SU-DHL-6 (cell line): ENCODE measurements around the gene KLF11.

Experiments used
- EZH2phosphoT487 ChIP-seq: fragments of 200-600 bp; sonication (generic), shearing (Covaris generic); conservative IDR thresholded peaks from 2 replicates; pipeline ENCODE4 v1.6.1; 2018; ENCODE audit warnings: mild to moderate bottlenecking, antibody characterized with exemption, low read length, moderate library complexity, mixed read lengths
- TF ChIP-seq, protein P1 (sequence below): fragments of 200-600 bp; sonication (generic); IDR thresholded peaks from one replicate; pipeline ENCODE4 v1.5.1; 2017; ENCODE audit warnings: antibody characterized with exemption, mild to moderate bottlenecking, low read length, moderate library complexity; ENCODE audit not compliant: insufficient read depth, poor library complexity, severe bottlenecking

DNA sequence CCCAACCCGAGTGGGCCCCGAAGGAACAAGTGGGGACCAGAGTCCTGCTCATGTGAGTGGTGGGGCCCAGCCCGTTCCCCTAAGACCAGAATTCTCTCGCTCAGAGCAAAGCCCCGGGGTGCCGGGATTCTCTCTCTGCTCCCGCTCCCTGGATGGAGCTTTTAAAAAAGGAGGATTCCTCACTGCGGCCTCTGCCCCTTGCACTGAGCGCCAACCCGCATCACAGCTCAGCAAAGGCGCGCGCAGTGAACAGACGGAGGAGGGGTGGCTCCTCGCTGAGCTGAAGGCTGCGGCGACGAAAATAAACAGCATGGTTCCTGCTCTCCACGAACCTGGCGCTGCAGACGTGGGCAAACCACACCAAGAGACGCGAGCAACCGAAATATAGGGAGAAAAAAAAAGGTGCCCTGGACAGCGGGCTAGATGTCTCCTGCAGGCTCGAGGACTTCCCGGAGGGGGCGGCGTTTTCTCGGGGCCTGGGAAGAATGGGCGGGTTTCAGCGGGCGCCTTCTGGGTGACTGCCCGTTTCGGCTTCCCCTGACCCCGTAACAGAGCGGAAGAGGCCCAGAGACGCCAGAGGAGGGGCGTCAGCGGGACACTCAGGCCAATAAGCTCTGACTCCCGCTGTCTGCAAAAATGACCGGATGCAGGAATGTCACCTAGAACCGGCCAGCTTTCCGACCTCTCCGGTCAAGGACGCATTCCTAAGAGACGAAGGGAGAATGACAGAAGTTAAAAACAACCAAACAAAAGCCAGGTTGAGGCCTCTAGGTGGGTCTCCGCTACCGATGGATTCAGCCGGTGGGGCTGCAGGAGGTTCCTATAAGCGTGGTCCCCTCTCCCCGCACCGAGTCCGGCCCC, 819 bp upstream of the KLF11 start:
- TF ChIP-seq, protein P1, sequence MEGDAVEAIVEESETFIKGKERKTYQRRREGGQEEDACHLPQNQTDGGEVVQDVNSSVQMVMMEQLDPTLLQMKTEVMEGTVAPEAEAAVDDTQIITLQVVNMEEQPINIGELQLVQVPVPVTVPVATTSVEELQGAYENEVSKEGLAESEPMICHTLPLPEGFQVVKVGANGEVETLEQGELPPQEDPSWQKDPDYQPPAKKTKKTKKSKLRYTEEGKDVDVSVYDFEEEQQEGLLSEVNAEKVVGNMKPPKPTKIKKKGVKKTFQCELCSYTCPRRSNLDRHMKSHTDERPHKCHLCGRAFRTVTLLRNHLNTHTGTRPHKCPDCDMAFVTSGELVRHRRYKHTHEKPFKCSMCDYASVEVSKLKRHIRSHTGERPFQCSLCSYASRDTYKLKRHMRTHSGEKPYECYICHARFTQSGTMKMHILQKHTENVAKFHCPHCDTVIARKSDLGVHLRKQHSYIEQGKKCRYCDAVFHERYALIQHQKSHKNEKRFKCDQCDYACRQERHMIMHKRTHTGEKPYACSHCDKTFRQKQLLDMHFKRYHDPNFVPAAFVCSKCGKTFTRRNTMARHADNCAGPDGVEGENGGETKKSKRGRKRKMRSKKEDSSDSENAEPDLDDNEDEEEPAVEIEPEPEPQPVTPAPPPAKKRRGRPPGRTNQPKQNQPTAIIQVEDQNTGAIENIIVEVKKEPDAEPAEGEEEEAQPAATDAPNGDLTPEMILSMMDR, result no peak
- TF ChIP-seq EZH2phosphoT487, result no peak
